GM21423 (cell line): ENCODE data around the gene MAPK9.

Experiments used
- ATAC-seq: cut with Tn5 transposase; IDR thresholded peaks from one replicate; pipeline ENCODE4 v1.9.1; 2021; ENCODE audit warnings: mild to moderate bottlenecking, moderate library complexity; ENCODE audit not compliant: unreplicated experiment

The MAPK9 gene

GRCh38 chr5:180297587-180298282 lies 5.9 kb upstream of the MAPK9 start:
- no peak for ATAC-seq

GRCh38 chr5:180296771-180297170 lies 4.9 kb upstream of the MAPK9 start:
- ATAC-seq = no peak

- no peak for ATAC-seq
Observed at GRCh38 chr5:180294913-180295555, 3.2 kb upstream of the MAPK9 start.

DNA sequence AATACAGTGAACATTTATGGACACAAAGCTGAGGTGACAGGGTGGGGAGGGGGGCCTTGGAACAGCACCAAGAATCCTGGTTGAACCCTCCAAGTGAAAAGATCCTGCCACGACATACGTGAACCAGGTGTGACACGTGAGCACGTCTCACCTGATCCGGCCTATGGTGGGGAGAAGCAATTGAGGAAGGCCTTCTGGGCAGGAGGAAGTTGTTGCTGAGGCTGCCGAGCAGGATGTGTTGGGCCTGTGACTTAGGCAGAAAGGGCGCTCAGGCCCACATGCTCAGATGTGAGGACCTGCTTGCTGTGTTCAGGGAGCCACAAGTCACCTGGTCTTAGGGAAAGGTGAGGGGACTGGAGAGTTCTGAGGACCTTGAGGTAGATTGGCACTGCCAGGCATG lies 2.5 kb upstream of the MAPK9 start:
- no peak for ATAC-seq

DNA sequence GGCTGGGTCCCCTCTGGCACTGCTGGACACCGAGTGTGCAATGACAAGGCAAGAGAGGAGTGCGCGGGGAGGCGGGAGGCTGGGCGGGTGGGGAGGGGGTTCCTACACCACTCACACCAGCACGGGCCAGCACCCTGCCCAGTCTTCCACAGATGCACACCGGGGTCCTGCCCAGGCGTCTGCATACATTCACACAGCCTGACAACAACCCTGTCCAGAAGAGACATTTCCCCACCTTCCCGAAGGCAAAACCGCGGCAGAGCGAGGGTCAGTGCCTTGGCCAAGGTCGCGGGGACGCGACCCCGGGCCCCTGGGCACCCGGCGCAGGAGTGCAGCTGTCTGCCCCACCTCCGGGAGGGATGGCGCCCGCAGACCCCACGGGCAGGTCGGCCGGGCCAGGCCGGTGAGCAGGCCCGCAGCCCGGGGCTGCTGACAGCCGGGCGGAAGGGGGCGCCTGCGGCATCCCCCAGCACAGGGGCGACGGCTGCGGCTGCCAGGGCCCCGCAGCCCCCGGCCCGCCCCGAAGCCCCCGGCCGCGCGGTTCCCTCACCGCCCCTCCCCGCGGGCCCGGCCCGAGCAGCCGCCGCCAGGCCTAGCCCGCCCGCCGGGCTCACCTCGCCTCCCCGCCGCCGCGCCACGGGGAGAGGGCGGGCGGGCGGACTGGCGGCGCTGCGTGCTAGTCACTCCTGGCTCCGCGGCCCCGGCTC lies 496 bp downstream of the MAPK9 start:
- ATAC-seq = peak; percentile 26

GRCh38 chr5:180290568-180291233 lies 1.2 kb downstream of the MAPK9 start:
- no peak for ATAC-seq

DNA sequence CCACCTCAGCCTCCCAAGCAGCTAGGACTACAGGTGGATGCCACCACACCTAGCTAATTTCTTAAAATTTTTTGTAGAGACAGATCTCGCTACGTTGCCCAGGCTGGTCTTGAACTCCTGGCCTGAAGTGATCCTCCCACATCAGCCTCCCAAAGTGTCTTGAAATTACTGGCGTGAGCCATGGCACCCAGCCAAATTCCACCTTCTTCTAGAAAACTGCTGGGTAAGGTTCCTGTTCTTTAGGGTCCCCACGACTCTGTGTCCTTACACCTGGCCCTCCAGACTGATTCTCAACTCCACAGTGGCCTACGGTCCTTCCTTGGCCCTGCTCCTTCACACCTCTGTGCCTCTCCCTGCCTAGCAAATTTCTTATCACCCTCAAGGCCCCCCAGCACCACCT lies 1.9 kb downstream of the MAPK9 start:
- no peak for ATAC-seq

DNA sequence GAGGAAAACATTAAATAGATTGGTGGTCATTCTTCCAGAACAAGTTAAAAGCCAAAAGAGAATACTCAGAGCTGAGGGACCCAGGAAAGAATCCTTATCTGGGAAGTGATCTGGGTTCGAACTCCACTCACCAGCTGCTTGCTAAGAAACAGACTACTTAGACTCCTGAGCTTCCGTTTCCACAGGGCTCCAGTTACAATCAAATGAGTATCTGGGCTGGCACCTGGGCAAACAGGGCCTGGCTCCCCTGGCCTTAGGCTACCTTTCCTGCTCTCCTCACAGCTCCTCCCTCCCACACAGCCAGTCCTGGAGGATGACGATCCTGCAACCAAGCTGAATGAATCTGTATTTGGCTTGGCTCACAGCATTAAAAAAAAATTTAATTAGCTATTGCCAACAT lies 2.5 kb downstream of the MAPK9 start:
- ATAC-seq = no peak

GRCh38 chr5:180287868-180288267 lies 4.0 kb downstream of the MAPK9 start:
- no peak for ATAC-seq

GRCh38 chr5:180287404-180287803 lies 4.5 kb downstream of the MAPK9 start:
- ATAC-seq = no peak

- ATAC-seq = no peak
Observed at GRCh38 chr5:180284149-180284548, 7.7 kb downstream of the MAPK9 start.

DNA sequence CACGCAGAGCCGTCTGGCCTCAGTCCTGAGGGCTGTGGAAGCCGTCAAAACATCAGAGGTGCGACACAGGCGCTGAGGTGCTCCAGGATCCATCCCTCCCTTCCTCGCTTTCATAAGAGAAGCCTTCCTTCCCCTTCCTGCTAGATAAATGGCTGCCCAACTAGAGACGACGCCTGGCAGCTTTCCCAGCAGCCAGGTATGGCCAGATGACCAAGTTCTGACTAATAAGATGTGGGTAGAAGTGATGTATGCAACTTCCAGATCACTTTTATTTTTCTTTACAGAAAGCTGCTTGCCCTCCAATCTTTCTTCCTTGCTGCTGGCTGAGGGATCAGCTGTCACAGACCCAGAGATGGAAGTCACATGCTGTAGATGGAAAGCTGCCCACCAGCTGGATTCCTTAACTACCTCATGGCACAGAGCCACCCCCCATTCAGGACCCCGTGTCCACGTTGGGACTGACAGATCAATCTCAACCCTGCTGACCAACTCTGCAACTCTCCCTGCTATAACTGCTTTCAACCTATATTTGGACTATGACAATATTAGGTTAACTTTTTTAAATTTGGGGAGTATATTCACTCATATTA lies 8.8 kb downstream of the MAPK9 start:
- no peak for ATAC-seq

DNA sequence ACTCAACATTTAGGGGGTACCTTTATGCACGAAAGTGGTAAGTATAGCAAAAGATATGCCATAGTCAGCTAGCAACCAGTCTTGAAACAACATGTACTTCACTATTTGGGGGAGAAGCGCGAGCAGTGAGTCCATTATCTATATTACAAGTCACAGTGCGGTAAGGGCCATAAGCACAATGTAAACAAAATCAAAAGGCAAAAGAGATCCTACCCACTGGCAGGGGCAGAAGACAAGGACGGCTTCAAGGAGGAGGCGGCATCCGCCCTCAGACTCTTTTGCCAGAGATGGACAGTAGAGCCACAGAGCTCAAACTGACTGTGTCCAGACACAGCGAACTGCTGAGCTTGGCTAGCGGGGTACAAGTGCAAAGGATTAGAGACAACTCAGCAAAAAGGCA lies 9.6 kb downstream of the MAPK9 start:
- no peak for ATAC-seq

DNA sequence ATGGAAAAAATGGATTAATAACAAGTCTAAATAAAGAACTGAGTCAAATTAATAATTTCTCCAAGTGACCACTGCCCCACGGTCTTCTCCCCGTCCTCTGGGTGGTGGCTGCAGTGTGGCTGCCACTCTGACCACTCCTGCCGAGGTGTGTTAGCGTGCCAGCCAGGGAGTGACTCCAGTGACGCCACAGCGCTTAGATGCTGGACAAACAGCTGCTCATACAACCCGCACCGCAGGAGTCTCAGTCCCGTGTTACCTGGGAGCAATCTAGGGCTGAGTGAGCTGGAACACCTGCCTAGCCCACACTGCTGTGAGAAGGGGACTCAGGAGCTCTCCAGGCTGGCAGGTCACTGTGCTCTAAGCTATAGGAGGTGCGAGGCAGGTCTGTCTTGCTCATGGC lies 10.2 kb downstream of the MAPK9 start:
- no peak for ATAC-seq

DNA sequence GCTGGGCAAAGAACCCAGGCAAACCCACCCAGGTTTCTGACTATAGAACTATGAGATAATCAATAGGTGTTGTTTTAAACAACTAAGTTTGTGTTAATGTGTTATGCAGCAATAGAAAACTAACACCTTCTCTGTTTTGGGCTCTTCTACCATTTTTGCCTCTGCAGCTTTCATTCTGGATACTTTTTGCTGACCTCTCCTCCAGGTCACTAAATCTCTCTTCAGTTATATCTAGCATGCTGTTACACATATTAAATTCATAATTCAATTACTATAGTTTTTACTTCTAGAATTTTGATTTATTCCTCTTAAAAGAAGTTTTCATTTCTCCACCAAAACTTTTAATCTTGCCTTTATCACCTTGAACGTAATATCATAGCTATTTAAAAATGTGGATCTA lies 17.2 kb downstream of the MAPK9 start:
- no peak for ATAC-seq

DNA sequence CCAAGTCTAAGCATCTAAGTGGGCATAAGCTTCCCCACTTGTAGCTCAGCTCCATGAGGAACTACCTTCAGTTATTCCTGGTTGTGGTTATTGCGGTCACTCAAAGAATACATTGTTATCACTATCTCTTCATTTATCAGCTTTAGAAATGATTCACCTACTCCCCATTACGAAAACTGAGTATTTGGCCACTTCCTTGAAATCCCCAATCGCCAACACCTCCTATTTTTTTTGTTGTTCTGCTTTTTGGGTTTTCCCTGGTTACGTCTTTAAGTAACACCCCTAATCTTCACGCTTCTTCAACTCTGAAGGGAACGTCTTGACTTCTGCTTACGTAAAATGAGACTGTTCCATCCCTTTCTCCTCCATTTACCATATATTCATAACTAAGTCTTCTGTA lies 20.7 kb downstream of the MAPK9 start:
- ATAC-seq = no peak

DNA sequence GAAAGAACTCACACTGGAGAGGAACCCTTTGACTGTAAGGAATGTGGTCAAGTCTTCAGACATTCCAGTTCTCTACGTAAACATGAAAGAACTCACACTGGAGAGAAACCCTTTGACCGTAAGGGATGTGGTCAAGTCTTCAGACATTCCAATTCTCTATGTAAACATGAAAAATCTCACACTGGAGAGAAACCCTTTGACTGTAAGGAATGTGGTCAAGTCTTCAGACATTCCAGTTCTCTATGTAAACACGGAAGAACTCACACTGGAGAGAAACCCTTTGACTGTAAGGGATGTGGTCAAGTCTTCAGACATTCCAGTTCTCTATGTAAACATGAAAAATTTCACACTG lies 32.6 kb downstream of the MAPK9 start:
- no peak for ATAC-seq

- no peak for ATAC-seq
Observed at GRCh38 chr5:180253036-180253824, 38.7 kb downstream of the MAPK9 start.

DNA sequence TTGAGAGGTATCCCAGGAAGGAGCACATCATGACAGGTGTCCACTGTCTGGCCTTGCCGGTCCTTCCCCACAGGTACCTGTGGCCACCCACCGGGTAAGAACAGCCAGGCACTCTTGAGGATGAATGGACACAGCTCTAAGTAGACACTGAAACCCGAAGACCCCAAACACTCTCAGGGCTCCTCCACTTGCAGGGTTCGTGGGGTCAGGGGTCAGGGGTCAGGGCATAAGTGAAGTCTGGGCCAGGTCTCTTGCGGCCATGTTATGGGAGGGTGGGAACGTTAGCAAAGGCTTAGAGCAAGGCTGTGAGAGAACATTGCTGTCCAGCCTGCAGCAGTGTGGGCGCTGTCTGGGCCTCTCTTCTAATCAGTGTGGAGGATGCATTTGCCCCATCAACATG lies 40.0 kb downstream of the MAPK9 start:
- ATAC-seq = no peak

- ATAC-seq = no peak
Observed at GRCh38 chr5:180251141-180251540, 40.7 kb downstream of the MAPK9 start.

DNA sequence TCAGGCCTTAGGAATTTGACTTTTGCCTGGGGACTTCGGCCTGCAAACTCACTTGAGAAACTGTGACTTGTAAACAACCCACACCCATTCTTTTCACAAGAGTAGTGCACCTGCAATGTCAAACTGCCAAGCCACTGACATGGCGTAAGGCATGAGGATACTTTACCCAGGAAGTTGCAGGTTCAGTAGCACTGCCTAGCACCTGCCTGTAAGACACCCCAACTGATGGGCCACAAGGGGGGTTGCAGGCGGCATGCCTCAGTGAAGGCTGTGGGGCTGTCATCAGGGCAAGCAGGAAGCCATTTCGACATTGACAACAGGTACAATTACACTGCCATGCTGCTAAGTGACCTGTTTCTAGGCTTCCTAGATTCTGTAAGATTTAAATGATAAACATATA lies 41.6 kb downstream of the MAPK9 start:
- ATAC-seq = no peak
